PC-9 (cell line): ENCODE measurements around the gene RFK. TPM values are rescaled to one million over a fixed set of nuclear protein-coding genes. Genes with fewer than 3 reads are reported as not detected.

Experiments used
- BruUV-seq: library from RNA; stranded (reverse); fragments of 400-500 nt; replicated peaks from 2 replicates; lab custom pipeline; 2021; lab: Mats Ljungman, UMichigan
- CTCF ChIA-PET: fragments of 300-600 bp; sonication (Branson Sonifier 250); formaldehyde crosslinking; loops from one replicate; lab custom pipeline; 2022; ENCODE audit warnings: antibody characterized with exemption; lab: Charles Lee
- POLR2A ChIA-PET: fragments of 300-600 bp; sonication (Branson Sonifier 250); formaldehyde crosslinking; loops from one replicate; lab custom pipeline; 2022; ENCODE audit warnings: antibody characterized with exemption; ENCODE audit not compliant: unreplicated experiment; lab: Charles Lee
- DNase-seq, 2 experiments: peaks; one replicate each; pipeline versions ENCODE4 v3.0.0 to v3.0.0-alpha.2; 2015 to 2022; ENCODE audit warnings: mixed read lengths in 1 of 2
- H2AFZ ChIP-seq: fragments of 200-600 bp; sonication (generic); 2 replicates; pipeline ENCODE4 v1.8.1; 2017; ENCODE audit warnings: antibody characterized with exemption
- H3F3A ChIP-seq: fragments of 200-600 bp; sonication (generic); 2 replicates; pipeline ENCODE4 v1.8.1; 2017; ENCODE audit warnings: antibody characterized with exemption, mild to moderate bottlenecking, low read depth; ENCODE audit not compliant: insufficient read depth
- H3K27ac ChIP-seq: fragments of 200-600 bp; sonication (generic); 2 replicates; pipeline ENCODE4 v1.6.1; 2016; ENCODE audit warnings: mixed run types
- H3K27me3 ChIP-seq: fragments of 200-600 bp; sonication (generic); 2 replicates; pipeline ENCODE4 v1.6.1; 2016; ENCODE audit warnings: low read depth, mixed run types; ENCODE audit not compliant: insufficient read depth
- H3K36me3 ChIP-seq: fragments of 200-600 bp; sonication (generic); 2 replicates; pipeline ENCODE4 v1.6.1; 2016; ENCODE audit warnings: low read depth, mixed run types
- H3K4me1 ChIP-seq: fragments of 200-600 bp; sonication (generic); replicated peaks from 2 replicates; pipeline ENCODE4 v1.6.1; 2016; ENCODE audit warnings: mixed run types; ENCODE audit not compliant: insufficient read depth
- H3K4me2 ChIP-seq: fragments of 200-600 bp; sonication (generic); 2 replicates; pipeline ENCODE4 v1.6.1; 2017; ENCODE audit warnings: mixed run types
- H3K4me3 ChIP-seq: fragments of 200-600 bp; sonication (generic); 2 replicates; pipeline ENCODE4 v1.6.1; 2016; ENCODE audit warnings: mixed run types
- H3K79me2 ChIP-seq: fragments of 200-600 bp; sonication (generic); 2 replicates; pipeline ENCODE4 v1.6.1; 2017; ENCODE audit warnings: low read depth, mixed run types
- H3K9me2 ChIP-seq: fragments of 200-600 bp; sonication (generic); 2 replicates; pipeline ENCODE4 v1.8.1; 2017; ENCODE audit warnings: mild to moderate bottlenecking; ENCODE audit not compliant: insufficient read depth
- H3K9me3 ChIP-seq: fragments of 200-600 bp; sonication (generic); 2 replicates; pipeline ENCODE4 v1.8.1; 2016; ENCODE audit warnings: low read depth; ENCODE audit not compliant: insufficient read depth
- H4K20me1 ChIP-seq: fragments of 200-600 bp; sonication (generic); 2 replicates; pipeline ENCODE4 v1.8.1; 2017; ENCODE audit not compliant: insufficient read depth
- EZH2 ChIP-seq: fragments of 200-600 bp; sonication (generic); IDR thresholded peaks from 2 replicates; pipeline ENCODE4 v1.8.0; 2017; ENCODE audit warnings: antibody characterized with exemption, low read depth
- intact Hi-C: fragments of 100-400 bp; cut with micrococcal nuclease; formaldehyde crosslinking; loops from one replicate; pipeline ENCODE4 v1.10.0; 2022; ENCODE audit not compliant: unreplicated experiment
- total RNA-seq: library from RNA; stranded (reverse); gene quantifications from 2 replicates; pipeline ENCODE4 v1.2.3, GENCODE V29; 2021
- TF ChIP-seq, protein P1 (sequence below): fragments of 200-600 bp; sonication (generic); conservative IDR thresholded peaks from 2 replicates; pipeline ENCODE4 v1.6.1; 2017; ENCODE audit warnings: mixed run types, antibody characterized with exemption, mild to moderate bottlenecking, moderate library complexity

RFK gene
- total RNA-seq, 1 experiment from 2014 or later, result 20.6 TPM

DNA sequence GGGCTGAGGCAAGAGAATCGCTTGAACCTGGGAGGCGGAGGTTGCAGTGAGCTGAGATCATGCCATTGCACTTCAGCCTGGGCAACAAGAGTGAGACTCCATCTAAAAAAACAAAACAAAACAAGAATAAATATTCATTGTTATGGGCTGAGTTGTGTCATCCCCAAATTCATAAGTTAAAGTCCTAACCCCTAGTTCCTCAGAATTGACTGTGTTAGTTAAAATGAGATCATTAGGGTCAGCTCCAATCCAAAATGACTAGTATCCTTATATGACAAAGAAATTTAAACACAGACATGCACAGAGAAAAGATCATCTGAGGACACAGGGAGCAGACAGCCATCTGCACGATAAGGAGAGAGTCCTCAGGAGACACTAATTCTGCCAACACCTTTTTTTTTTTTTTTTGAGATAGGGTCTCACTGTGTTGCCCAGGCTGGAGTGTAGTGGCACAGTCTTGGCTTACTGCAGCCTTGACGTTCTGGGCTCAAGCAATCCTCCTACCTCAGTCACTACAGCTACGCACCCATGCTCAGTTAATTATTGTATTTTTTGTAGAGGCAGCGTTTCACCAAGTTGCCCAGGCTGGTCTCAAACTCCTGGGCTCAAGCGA, 32.7 kb upstream of the RFK start:
- Histone ChIP-seq H3K27ac (no peak overlapping the region), H3K4me3 (no peak overlapping the region), H3K27me3 (no peaks in the 10 kb centered on the region), H3F3A (no peaks in the 10 kb centered on the region), H2AFZ (no peak overlapping the region), H3K9me2 (no peaks in the 10 kb centered on the region), H3K36me3 (no peaks in the 10 kb centered on the region), H3K4me2 (no peak overlapping the region), H3K9me3 (no peaks in the 10 kb centered on the region), H3K79me2 (no peaks in the 10 kb centered on the region), H3K4me1 (no peaks in the 10 kb centered on the region), H4K20me1 (no peaks in the 10 kb centered on the region)
- POLR2A ChIA-PET, result interaction anchor here (0.8 kb wide), 1 partner anchor 27 kb away, joined by 4 read pairs; no protein-coding TSS in a partner anchor
- CTCF ChIA-PET, result interaction anchor here (0.8 kb wide), 1 partner anchor 22 kb away, joined by 5 read pairs; no protein-coding TSS in a partner anchor
- no peak for TF ChIP-seq EZH2
- TF ChIP-seq, protein P1, sequence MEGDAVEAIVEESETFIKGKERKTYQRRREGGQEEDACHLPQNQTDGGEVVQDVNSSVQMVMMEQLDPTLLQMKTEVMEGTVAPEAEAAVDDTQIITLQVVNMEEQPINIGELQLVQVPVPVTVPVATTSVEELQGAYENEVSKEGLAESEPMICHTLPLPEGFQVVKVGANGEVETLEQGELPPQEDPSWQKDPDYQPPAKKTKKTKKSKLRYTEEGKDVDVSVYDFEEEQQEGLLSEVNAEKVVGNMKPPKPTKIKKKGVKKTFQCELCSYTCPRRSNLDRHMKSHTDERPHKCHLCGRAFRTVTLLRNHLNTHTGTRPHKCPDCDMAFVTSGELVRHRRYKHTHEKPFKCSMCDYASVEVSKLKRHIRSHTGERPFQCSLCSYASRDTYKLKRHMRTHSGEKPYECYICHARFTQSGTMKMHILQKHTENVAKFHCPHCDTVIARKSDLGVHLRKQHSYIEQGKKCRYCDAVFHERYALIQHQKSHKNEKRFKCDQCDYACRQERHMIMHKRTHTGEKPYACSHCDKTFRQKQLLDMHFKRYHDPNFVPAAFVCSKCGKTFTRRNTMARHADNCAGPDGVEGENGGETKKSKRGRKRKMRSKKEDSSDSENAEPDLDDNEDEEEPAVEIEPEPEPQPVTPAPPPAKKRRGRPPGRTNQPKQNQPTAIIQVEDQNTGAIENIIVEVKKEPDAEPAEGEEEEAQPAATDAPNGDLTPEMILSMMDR, result no peak
- BruUV-seq, result no TSS peak
- intact Hi-C loops, result no loop called here
- no peak for DNase-seq

DNA sequence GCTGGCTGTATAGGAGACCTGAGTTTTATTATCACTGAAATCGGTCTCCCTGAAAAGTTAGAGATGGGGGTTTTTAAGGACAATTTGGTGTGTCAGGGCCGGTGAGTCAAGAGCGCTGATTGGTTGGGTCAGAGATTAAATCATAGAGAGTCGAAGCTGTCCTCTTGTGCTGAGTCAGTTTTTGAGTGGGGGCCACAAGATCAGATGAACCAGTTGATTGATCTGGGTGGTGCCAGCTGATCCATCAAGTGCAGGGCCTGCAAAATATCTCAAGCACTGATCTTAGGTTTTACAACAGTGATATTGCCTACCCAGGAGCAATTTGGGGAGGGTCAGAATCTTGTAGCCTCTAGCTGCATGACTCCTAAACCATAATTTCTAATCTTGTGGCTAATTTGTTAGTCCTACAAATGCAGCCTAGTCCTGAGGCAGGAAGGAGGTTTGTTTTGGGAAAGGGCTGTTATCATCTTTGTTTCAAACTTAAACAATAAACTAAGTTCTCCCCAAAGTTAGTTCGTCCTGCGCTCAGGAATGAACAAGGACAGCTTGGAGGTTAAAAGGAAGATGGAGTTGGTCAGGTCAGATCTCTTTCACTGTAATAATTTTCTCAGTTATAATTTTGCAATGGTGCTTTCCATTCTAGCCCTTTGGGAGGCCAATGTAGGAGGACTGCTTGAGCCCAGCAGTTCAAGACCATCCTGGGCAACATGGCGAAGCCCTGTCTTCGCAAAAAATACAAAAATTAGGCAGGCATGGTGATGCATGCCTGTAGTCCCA, 31.6 kb upstream of the RFK start:
- Histone ChIP-seq H3K4me1 (no peaks in the 10 kb centered on the region), H3F3A (no peaks in the 10 kb centered on the region), H3K36me3 (no peaks in the 10 kb centered on the region), H2AFZ (no peak overlapping the region), H3K27me3 (no peaks in the 10 kb centered on the region), H4K20me1 (no peaks in the 10 kb centered on the region), H3K9me2 (no peaks in the 10 kb centered on the region), H3K79me2 (no peaks in the 10 kb centered on the region), H3K9me3 (no peaks in the 10 kb centered on the region), H3K27ac (no peak overlapping the region), H3K4me2 (no peak overlapping the region), H3K4me3 (no peak overlapping the region)
- ChIA-PET CTCF (no interaction called here), POLR2A (no interaction called here)
- intact Hi-C loops, result no loop called here
- BruUV-seq, result no TSS peak
- no peak for DNase-seq
- TF ChIP-seq EZH2, result no peak
- TF ChIP-seq, protein P1, result no peak

DNA sequence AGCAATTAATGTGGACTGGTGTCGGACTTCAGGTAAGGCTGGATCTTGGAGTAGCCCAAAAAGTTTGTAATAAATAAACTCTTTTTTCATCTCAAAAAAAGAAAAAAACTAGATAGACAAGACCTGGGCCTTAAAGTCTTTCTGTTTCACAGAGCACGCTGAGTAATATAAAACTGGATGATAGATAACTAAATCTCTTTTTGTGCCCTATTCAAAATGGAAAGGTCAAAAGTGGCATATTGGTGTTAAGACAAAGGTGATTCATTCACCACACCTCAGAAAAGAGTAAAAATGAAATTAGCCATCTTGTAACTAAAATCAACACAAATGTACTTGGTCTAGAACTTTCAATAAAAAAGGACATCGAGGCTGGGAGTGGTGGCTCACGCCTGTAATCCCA, 30.3 kb upstream of the RFK start:
- intact Hi-C loops, result no loop called here
- Histone ChIP-seq H3K9me2 (no peaks in the 10 kb centered on the region), H3K27ac (no peak overlapping the region), H3K79me2 (no peaks in the 10 kb centered on the region), H3F3A (no peaks in the 10 kb centered on the region), H3K4me1 (no peaks in the 10 kb centered on the region), H3K36me3 (no peaks in the 10 kb centered on the region), H3K4me3 (no peak overlapping the region), H3K9me3 (no peaks in the 10 kb centered on the region), H3K4me2 (no peak overlapping the region), H3K27me3 (no peaks in the 10 kb centered on the region), H2AFZ (no peak overlapping the region), H4K20me1 (no peaks in the 10 kb centered on the region)
- no peak for DNase-seq
- no TSS peak for BruUV-seq
- TF ChIP-seq EZH2, result no peak
- TF ChIP-seq, protein P1, result no peak
- ChIA-PET CTCF (no interaction called here), POLR2A (no interaction called here)
